GM12874 (cell line): Measurements from ENCODE around the gene TAB3.

Experiments used
- TF ChIP-seq, protein P1 (sequence below): IDR thresholded peaks from 2 replicates; pipeline ENCODE4 v1.5.1; 2011; ENCODE audit warnings: low read depth, mild to moderate bottlenecking, control low read depth, low read length, moderate library complexity; ENCODE audit not compliant: insufficient read depth

The TAB3 gene

DNA sequence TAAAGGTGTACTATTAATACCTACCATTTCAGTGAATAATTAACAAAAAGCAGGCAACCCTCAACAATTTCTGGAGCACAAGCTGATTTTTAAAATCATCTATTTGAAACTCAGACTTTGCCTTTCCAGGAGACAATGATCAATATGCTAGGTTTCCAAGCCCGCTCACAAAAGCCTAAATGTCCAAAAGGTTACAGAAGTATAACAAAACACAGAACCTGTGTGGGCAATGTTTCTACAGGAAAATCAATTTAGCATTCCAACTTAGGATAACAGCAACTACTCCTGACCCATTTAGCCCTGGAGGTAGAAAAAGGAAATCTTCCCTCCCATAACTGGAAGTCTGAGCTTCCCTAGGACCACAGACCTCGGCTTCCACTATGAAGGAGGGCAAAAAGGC, 3.9 kb downstream of the TAB3 start:
- TF ChIP-seq, protein P1, sequence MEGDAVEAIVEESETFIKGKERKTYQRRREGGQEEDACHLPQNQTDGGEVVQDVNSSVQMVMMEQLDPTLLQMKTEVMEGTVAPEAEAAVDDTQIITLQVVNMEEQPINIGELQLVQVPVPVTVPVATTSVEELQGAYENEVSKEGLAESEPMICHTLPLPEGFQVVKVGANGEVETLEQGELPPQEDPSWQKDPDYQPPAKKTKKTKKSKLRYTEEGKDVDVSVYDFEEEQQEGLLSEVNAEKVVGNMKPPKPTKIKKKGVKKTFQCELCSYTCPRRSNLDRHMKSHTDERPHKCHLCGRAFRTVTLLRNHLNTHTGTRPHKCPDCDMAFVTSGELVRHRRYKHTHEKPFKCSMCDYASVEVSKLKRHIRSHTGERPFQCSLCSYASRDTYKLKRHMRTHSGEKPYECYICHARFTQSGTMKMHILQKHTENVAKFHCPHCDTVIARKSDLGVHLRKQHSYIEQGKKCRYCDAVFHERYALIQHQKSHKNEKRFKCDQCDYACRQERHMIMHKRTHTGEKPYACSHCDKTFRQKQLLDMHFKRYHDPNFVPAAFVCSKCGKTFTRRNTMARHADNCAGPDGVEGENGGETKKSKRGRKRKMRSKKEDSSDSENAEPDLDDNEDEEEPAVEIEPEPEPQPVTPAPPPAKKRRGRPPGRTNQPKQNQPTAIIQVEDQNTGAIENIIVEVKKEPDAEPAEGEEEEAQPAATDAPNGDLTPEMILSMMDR, result no peak

DNA sequence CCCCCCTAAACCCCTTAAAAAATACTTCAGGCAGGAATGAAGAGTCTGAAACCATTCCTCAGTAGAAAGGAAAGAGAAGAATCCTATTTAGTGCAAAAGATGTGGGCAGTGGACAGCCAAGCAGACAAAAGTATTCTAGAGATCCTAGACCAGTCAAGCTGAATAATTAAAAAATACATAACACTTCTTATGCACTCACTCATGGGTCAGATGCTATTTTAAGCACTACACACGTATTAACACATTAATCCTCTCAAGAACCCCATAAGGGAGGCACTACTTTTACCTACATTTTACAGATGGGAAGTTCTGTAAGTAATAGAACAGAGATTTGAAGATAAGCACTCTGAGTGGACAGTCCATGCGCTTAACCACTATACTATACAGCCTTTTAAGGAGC, 5.9 kb downstream of the TAB3 start:
- TF ChIP-seq, protein P1, result no peak

DNA sequence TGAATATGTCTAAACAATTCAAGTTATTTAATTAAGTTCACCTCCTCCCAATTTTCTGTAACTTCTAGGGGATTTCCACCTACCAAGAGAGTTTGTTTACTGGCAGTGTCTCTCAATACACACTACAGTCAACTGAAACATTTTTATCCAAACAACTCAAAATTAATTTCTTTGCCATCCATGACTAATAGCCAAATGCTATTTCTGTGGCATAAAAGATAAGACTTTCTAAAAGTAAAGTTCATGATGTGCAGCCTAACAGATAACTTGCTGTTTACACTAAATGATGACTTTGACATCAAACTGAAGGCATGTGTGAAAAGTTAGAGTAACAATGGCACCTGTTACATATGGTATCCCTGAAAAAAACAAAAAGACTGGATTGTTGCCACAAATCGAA, 7.3 kb downstream of the TAB3 start:
- TF ChIP-seq, protein P1, result no peak

DNA sequence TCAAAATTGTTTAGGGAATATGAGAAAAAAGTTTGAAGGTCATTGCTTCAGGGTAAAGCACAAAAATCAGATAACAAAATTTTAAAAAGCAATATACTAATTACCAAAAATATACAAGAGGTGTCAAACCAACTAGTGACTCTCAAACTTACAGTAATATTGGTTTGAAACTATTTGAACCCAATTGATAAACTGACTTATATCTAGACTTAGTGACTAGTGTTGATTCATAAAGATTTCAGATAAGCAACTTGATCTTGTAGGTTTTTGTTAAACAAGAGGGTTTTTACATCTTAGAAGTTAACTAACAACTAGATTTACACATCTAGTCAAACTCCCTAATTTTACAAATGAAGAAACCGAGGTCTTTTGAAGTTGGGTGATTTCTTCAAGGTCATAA, 7.7 kb downstream of the TAB3 start:
- TF ChIP-seq, protein P1, result no peak

DNA sequence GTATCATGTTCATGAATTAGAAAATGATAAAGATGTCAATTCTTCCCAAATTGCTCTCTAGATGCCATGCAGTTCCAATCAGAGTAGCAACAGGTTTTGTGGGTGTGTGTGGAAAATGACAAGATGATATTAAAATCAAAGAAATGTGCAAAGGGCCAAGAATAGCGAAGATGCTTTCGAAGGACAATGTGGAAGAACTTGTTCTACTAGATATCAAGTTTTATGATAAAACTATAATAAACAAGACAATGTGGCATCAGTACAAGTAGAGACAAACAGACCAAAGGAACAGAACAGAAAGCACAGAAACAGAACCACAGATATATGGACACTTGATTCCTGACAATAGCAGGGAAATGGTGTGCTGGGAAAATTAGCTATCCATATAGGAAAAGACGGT, 9.0 kb downstream of the TAB3 start:
- TF ChIP-seq, protein P1, result no peak

DNA sequence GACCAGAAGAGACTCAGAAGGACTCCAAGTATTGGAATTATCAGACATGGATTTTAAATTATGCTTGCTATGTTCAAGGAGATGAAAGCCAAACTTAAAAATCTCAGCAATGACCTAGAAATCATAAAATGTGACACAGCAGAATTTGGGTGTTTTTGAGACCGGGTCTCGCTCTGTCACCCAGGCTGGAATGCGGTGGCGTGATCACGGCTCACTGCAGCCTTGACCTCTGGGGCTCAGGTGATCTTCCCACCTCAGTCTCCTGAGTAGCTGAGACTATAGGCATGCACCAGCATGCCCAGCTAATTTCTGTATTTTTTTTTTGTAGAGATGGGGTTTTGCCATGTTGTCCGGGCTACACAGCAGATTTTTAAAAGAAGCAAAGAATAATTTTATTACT, 12.7 kb downstream of the TAB3 start:
- TF ChIP-seq, protein P1, result no peak

DNA sequence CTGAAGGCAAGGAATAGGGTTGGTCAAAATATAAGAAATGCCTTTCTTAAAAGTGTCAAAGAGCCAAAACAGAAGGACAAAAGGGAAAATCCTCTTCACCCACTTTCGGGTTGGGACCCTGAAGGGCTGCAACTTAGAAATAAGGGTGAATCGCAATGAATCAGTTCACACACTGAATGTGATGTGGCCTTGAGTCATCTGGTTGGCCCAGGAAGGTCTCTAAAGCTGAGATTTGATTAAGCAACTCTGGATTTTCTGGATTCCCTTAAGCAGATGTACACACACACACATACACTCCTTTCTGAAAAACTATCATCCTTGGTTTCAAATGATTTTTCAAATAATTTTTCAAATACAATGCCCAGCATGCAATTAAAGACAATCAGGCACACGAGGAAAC, 13.1 kb downstream of the TAB3 start:
- TF ChIP-seq, protein P1, result no peak

DNA sequence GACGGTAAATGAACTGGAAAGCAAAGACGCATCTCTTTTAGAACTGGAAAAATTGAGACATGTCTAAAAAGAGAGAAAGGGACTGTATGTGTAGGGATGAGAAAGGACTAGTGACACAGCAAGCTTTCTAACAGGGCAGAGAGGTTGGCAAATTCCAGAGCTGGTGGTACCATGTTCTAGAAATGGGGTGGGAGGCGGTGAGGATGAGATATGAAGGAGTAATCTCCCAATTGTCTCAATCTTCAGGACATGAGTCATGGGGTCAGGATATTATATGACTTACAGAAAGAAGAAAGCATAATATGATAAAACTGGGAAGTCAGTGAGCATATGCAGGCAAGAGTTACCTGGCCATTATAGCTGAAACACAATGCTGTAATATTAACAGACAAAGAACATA, 14.2 kb downstream of the TAB3 start:
- TF ChIP-seq, protein P1, result no peak
